ENCODE results near the gene DGAT2. TPM values are rescaled to one million over a fixed set of nuclear protein-coding genes. Genes with fewer than 3 reads are reported as not detected.

DGAT2 gene
- total RNA-seq, 1 donor from 2014 or later = 2.6 TPM

GRCh38 chr11:75725547-75726320, 42.8 kb upstream of the DGAT2 start:
- no peak overlapping the region for H3K4me3 ChIP-seq (ENCODE audit: low read depth, low read length)

GRCh38 chr11:75728992-75729391, 39.6 kb upstream of the DGAT2 start:
- DNase-seq (ENCODE audit: low read depth) (no peak), FAIRE-seq (no peak)
- H3K4me3 ChIP-seq (ENCODE audit: low read depth, low read length) = no peak overlapping the region
- H3K27me3 ChIP-seq (ENCODE audit: control insufficient read depth, insufficient read depth, low read length) = no peaks in the 10 kb centered on the region
- no peak for TF ChIP-seq CTCF (IDR thresholded peaks at IDR 0.05; ENCODE audit: insufficient read depth, low read length, severe bottlenecking)
- H3K36me3 ChIP-seq (ENCODE audit: control insufficient read depth, insufficient read depth, low read length) = no peaks in the 10 kb centered on the region

More at GRCh38 chr11:75725547-75726320, 42.8 kb upstream of the DGAT2 start:
- no peaks in the 10 kb centered on the region for H3K27me3 ChIP-seq (ENCODE audit: control insufficient read depth, insufficient read depth, low read length)
- no peak for FAIRE-seq
- no peaks in the 10 kb centered on the region for H3K36me3 ChIP-seq (ENCODE audit: control insufficient read depth, insufficient read depth, low read length)
- no peak for DNase-seq (ENCODE audit: low read depth)
- TF ChIP-seq CTCF (IDR thresholded peaks at IDR 0.05; ENCODE audit: insufficient read depth, low read length, severe bottlenecking) = no peak

DNA sequence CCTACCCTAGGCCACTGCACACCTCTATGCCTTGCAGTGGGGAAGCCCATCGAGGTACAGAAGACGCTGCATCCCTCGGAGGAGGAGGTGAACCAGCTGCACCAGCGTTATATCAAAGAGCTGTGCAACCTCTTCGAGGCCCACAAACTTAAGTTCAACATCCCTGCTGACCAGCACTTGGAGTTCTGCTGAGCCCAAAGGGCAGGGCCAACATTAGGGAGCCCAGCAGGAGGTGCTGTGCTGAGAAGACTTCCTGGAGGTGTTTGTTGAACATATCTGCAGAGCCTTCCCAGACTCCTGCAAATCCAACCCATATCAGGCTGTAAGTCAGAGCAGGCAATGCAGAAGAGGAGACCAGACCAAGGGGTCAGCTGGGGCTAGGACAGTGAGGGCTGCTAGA, 37.5 kb upstream of the DGAT2 start:
- TF ChIP-seq CTCF (IDR thresholded peaks at IDR 0.05; ENCODE audit: insufficient read depth, low read length, severe bottlenecking) = no peak
- no peaks in the 10 kb centered on the region for H3K36me3 ChIP-seq (ENCODE audit: control insufficient read depth, insufficient read depth, low read length)
- peak; percentile 32 for FAIRE-seq
- DNase-seq (ENCODE audit: low read depth) = no peak
- no peak overlapping the region for H3K4me3 ChIP-seq (ENCODE audit: low read depth, low read length)
- H3K27me3 ChIP-seq (ENCODE audit: control insufficient read depth, insufficient read depth, low read length) = no peaks in the 10 kb centered on the region

DNA sequence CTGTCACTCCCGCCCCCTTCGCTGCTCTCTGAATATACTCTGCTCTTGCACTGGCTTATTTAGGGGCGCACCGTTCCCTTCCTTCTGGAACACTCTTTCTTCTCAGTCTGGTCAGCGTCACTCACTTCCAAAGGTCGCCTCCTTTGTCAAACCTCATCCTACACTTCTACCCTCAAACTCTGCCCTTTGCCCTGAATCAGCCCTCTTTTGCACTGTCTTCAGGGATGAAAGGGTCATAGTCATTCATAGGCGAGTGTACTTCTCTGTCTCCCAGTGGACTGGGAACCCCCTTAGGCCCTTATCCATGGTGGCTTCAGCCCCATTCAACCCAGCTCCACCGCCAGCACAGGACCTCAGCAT, 35.5 kb upstream of the DGAT2 start:
- FAIRE-seq = no peak
- no peak for DNase-seq (ENCODE audit: low read depth)
- H3K27me3 ChIP-seq (ENCODE audit: control insufficient read depth, insufficient read depth, low read length) = no peaks in the 10 kb centered on the region
- TF ChIP-seq CTCF (IDR thresholded peaks at IDR 0.05; ENCODE audit: insufficient read depth, low read length, severe bottlenecking) = no peak
- H3K36me3 ChIP-seq (ENCODE audit: control insufficient read depth, insufficient read depth, low read length) = no peaks in the 10 kb centered on the region
- H3K4me3 ChIP-seq (ENCODE audit: low read depth, low read length) = no peak overlapping the region

GRCh38 chr11:75733431-75734107, 35.0 kb upstream of the DGAT2 start:
- Histone ChIP-seq H3K27me3 (ENCODE audit: control insufficient read depth, insufficient read depth, low read length) (no peaks in the 10 kb centered on the region), H3K4me3 (ENCODE audit: low read depth, low read length) (no peak overlapping the region), H3K36me3 (ENCODE audit: control insufficient read depth, insufficient read depth, low read length) (no peaks in the 10 kb centered on the region)
- DNase-seq (ENCODE audit: low read depth) (peak; percentile 40), FAIRE-seq (peak; percentile 85)
- TF ChIP-seq CTCF (IDR thresholded peaks at IDR 0.05; ENCODE audit: insufficient read depth, low read length, severe bottlenecking) = no peak
